ENCODE results near the gene TSPAN2.

Gene TSPAN2

DNA sequence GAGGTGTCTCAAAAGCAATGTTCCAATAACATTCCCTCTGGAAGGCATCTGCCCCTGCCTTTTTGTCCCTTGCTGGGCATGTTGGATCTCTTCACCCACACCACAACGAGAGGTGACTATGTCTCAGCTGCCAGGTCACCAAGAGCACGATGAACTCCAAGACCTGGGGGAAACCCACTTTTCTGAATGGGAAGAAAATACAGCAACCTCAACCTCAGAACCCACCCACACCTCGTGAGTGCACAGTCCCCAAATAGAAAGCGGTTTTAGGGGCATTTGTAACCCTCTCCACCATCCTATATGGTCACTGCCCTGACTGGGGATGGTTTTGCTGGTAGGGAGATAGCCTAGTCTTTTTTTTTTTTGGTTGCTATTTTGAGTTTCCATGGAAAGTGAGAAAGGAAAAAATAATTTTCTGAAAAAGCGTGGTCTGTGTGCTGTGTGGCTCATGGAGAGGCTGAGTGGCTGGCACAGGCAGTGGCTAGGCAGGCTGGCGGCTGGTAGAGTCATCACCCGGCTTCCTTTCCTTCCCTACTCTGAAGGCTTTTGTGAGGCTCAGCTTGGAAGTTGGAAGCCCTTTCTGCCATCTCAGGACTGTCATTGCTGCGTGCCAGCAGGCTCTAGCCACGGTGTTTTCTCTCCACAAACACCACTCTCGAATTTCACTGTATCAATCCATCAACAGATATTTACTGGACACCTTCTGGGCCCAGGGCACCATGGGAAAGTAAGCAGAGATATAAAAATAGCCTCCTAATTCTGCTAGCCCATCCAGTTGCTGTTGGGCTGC is 15.8 kb downstream of the TSPAN2 start:
- peak; percentile 66 for DNase-seq

DNA sequence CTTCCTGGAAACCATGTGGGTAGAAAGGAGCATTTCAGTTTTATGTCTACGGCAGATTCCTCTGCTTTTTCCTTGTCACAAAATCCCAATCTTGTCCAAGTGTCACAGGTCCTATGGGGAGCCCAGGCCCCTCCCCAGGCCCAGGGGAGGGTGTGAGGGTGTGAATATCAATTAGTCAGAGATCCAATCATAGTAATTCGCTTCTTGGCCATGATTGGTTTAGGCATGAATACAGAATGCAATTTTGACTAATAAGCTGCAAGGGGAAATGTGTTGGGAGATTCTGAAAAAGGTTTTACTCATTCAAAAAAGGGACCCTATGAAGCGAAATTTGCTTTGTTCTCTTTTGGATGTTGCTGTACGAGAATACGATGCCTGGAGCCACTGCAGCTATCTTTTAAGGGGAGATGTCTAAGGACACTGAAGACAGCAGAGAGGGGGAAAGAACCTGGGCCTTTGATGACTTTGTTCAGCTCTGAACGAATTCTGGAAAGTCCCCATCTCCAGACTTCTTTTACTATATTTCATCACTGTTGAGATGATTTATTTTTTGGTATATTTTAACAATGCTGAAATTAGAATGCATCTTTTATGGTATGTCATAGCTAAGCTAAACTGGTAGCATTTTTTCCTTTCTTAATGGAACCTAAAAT is 18.2 kb downstream of the TSPAN2 start:
- DNase-seq: no peak

DNA sequence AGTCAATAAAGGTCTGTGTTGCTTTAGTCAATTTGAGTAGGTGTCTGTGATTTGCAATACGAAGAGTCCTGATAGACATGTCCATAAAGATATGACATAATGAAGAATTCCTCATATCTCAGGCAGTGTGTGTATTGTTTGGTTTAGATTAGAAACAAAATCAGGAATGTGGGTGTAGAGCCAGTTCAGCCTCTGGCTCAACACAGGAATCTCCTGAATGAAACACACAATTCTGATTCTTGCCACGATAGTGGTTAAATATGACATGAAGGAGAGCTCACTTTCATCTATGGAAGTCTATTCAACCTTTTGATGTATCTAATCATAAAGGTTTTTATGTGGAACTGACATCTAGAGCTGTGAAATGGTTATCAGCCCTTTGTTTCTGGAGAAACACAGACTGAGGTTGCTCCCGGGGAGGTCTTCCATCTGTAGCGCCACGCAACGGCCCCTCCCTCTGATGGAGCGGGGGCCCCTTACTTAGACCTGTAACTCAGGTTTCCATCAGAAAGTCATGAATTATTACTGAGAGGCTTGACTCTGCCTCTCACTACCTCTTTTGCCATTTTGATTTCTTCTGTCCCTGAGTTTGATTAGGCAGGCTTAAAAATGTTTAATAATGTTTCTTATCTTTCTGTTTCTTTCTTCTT is 19.5 kb downstream of the TSPAN2 start:
- DNase-seq: no peak

GRCh38 chr1:115068826-115069585 is 20.3 kb downstream of the TSPAN2 start:
- DNase-seq: no peak

DNA sequence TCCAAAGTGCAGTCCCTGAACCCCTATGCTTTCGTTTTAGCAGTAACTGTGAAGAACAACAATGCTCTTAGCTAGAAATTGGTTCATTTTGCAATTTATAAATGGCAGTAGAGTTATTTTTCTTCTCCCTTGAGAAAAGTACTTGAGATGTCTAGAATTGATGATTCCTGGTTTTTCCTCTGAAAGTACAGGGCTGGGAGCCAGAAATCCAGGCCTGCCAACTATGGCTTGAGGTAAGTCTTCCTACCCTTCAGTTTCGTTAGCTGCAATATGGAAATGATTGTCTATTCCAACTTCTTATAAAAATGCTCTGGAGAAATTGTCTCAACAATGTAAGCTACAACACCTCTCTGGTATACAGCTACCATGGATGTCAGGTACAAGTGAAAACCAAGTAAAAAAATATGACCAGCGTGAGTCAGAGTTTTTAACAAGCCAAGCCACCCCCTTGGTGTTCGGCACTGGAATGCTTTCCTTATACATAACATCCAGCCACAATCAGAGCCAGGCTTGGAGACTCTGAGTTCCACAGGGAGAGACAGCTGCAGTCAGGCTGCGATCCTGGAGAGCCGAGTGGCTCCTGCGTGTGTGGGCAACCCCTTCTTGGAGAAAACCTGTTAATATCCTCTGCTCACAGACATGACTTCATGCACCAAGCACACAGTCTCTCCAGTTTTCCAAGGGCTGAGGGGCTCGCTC is 22.0 kb downstream of the TSPAN2 start:
- peak; percentile 51 for DNase-seq

DNA sequence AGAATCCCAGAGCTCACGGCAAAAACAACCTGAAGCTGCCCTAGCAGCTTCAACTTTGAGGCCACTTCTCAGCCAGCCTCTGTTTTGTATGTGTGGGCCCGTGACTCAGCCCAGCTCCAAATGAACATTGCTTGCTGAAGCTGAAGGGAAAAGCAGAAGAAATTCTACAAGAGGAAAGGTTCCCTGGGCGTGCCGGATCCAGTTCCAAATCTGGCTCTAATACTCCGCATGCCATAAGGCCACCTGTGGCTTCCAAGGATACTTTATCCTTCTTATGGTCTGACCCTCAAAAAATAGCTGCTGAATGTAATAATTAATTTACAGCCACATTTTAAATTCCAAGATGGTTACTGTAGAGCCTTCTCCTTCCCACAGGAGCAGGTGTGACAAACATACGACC is 24.3 kb downstream of the TSPAN2 start:
- no peak for DNase-seq

GRCh38 chr1:115064461-115064860 is 24.8 kb downstream of the TSPAN2 start:
- no peak for DNase-seq

- no peak for DNase-seq
These were observed 25.9 kb downstream of the TSPAN2 start for GRCh38 chr1:115063228-115063901.

DNA sequence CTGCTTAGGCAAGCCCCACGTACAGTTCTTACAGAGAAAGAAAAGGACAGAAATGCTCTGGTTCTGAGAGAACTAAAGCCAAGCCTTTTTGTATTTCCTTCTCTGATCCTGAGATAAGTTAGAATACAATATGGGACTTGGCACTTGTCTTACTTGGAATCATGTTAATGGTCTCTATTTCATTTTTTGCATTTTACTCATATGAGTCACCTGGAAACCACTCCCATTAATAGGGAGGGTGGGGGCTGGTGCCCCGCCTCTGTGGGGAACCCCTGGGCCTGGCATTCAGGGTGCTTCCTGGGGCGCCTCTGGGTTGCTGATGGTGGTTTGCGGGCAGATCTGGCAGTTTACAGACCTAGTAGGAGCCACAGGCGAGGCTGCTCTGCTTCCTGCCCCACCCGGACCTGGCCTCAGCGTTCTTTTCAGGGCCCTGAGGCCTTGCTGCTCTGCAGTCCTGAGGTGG is 26.7 kb downstream of the TSPAN2 start:
- DNase-seq: peak; percentile 31

DNA sequence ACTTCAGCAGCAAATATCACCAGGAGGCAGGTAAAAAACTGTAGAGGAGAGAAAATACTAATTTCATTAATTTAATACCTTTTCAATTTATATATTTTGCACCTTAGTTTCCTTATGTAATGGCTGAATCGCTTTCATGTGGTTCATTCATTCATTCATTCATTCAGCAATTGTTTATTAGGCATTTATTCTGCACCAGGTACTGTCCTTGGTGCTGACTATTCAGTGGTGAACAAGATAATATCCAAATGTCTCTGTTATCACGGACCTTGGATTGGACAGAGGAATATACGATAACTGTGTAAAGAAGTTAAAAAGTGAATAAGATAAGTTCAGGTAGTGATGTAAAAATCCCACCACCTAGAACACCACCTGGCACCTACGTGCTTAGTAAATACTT is 28.8 kb downstream of the TSPAN2 start:
- DNase-seq: no peak

- no peak for DNase-seq
These were observed 30.0 kb downstream of the TSPAN2 start for GRCh38 chr1:115059316-115059715.

DNA sequence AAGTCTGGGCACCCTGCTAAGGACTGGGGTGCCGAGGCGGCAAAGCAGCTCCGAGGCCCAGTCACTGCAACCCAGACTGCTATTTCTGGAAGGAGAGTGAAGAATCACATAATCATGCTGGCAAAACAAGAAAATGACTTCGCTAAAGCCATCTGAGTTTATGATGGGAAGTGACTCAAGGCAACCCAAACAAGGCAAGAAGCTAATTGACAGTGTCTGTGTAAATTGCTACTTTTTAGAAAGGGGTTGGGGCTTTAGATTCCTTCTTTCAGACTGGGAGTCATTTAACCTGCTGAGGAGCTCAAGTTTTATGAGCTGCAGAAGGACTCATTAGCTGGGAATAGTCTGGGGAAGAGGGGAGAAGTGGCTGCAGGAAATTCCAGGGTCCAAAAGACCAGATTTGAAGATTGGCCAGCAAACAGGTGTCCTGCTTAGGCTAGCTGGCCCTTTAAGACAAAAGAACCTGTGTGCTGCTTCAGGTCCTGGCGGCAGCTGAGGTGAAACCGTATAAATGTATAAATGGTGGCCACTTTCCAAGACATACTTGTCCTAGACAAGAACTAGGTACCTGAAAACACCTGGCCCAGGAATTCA is 31.5 kb downstream of the TSPAN2 start:
- no peak for DNase-seq

DNA sequence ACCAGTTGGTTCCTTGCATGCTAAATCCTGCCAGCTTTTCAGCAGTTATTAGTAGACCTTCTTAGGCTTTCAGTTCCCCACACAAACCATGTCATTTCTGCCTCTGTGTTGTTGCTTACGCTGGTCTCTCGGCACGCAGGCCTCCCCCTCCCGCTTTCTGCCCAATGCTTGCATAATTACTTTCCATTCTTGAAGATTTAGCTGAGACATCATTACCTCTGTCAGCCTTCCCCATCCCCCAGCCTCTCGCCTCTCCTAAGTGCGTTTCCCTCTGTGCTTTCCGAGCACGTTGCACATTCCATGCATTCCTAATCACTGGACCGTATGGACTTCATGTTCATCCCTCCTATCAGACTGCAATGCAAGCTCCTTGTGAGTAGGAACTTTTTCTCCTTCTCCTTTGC is 32.9 kb downstream of the TSPAN2 start:
- DNase-seq: peak; percentile 52

DNA sequence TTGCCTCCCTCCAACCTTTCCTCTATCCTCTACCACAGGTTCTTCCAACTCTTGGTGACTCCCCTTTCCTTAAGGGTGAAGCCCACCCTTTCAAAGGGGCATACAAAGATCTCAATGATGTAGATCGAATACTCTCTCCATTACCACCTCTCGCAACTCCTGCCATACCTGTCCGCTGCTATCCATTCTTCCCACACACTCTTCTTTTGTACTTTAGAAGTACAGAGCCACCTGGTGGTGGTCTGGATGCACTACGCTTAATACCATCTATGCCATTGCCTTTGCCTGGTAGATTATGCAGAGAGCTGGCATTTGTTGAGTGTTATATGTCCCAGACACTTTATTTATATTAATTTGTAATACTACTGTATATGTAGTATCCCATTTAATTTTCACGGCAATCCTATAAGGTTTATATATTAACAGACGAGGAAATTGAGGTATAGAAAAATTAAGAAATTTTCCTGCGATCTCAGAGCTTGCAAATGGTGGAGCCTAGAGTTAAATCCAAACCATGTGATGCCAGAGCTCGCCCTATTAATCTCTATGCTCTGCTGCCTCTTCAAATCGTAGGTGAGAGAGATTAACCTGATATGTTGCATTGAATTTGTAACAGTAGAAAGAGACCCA is 36.7 kb downstream of the TSPAN2 start:
- DNase-seq: no peak

- no peak for DNase-seq
These were observed 37.5 kb downstream of the TSPAN2 start for GRCh38 chr1:115051850-115052249.

DNA sequence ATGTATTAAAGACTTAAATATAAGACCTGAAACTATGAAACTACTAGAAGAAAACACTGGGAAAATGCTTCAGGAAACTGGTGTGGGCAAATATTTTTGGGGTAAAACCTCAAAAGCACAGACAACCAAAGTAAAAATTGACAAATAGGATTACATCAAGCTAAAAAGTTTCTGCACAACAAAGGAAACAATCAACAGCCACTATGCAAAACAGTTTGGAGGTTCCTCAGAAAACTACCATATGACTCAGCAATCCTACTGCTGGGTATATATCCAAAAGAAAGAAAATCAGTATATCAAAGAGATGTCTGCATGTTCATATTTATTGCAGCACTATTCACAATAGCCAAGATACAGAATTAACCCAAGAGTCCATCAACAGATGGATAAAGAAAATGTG is 42.6 kb downstream of the TSPAN2 start:
- no peak for DNase-seq

DNA sequence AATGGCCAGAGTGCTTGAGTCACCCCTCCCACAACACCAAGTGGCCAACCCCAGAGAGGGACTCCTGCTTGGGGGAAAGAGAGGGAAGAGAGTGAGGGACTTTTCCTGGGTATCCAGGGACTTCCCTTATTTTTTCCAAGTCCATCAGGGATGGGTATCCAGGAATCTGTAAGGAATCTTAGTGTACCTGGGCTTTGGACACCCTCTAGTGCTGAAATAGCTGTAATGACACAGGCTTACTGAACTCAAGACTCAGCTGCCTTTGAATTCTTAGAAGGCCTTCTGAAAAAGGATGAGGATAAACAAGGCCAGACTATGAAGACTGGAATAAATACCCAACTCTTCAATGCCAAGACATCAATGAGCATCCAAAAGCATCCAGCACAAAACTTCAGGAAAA is 47.6 kb downstream of the TSPAN2 start:
- DNase-seq: no peak

GRCh38 chr1:115040501-115040900 is 48.8 kb downstream of the TSPAN2 start:
- no peak for DNase-seq

GRCh38 chr1:115036814-115037507 is 52.3 kb downstream of the TSPAN2 start:
- DNase-seq: no peak

DNA sequence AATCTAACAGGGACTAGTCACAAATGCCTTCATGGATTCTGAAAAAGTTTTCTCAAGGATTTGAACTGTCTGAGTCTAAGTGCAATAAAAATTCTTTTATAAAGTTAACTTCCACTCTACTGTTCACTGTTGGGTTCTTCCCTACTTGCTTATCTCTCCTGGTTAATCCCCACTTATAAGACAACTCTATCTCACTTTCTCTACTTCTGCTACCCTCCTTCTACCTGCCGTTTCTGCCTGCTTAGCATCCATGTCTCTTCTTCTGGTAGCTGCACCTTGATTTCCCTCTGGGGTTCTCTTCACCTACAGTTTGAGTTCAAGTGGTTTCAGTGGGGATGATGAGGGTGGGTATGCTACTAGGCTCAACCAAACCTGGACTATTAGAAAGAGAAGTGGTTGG is 53.7 kb downstream of the TSPAN2 start:
- DNase-seq: no peak
